Measurements from ENCODE around the gene ACTL8. TPM values are rescaled to one million over a fixed set of nuclear protein-coding genes. Genes with fewer than 3 reads are reported as not detected.

Gene ACTL8
- total RNA-seq, 1 experiment from 2014 or later, result not detected

DNA sequence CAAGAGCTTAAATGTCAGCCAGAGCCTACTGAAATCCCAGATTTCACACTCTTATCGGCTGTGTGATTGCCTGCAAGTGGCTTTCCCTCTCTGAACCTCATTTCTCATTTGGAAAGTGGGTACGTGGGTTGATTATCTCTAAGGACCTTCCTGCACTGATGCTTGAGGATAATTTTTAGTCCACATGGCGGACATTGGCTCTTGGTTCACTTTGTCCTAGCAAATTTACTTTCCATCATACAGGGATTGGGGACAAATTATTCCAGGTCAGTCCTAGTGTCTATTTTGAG lies 111.6 kb downstream of the ACTL8 start:
- CTCF ChIA-PET, result no interaction called here
- intact Hi-C loops (cut with micrococcal nuclease; ENCODE audit: unreplicated experiment), result no loop called here
- no peak overlapping the region for H3K4me3 Mint-ChIP-seq (ENCODE audit: low read depth, unreplicated experiment)
- H3K36me3 Mint-ChIP-seq (ENCODE audit: insufficient read depth, unreplicated experiment), result no peaks in the 10 kb centered on the region
- H3K27ac Mint-ChIP-seq (ENCODE audit: unreplicated experiment), result no peak overlapping the region
- no TSS peak for BruUV-seq (replicated peaks)
- no peak for TF ChIP-seq CTCF (IDR thresholded peaks at IDR 0.05; ENCODE audit: unreplicated experiment)
- DNase-seq, result no peak
- H3K27me3 Mint-ChIP-seq (ENCODE audit: unreplicated experiment), result peaks cover 43% of the 10 kb centered on the region
- H3K9me3 Mint-ChIP-seq (ENCODE audit: low read depth, unreplicated experiment), result no peaks in the 10 kb centered on the region
- no peaks in the 10 kb centered on the region for H3K4me1 Mint-ChIP-seq (ENCODE audit: low read depth, unreplicated experiment)

DNA sequence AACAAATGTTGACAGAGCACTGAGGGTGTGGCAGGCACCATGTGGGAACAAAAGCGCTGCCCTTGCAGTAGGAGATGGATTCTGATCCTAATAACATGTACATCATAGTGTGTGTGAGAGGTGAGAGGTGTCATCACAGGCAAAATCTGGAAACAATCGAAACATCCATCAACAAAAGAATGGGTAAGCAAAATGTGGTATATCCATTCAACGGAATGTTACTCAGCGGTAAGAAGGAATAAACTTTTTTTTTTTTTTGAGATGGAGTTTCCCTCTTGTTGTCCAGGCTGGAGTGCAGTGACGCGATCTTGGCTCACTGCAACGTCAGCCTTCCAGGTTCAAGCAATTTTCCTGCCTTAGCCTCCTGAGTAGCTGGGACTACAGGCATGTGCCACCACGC lies 112.3 kb downstream of the ACTL8 start:
- Mint-ChIP-seq H3K27ac (ENCODE audit: unreplicated experiment) (no peak overlapping the region), H3K36me3 (ENCODE audit: insufficient read depth, unreplicated experiment) (no peaks in the 10 kb centered on the region), H3K27me3 (ENCODE audit: unreplicated experiment) (peaks cover 43% of the 10 kb centered on the region), H3K4me1 (ENCODE audit: low read depth, unreplicated experiment) (no peaks in the 10 kb centered on the region), H3K4me3 (ENCODE audit: low read depth, unreplicated experiment) (no peak overlapping the region), H3K9me3 (ENCODE audit: low read depth, unreplicated experiment) (no peaks in the 10 kb centered on the region)
- intact Hi-C loops (cut with micrococcal nuclease; ENCODE audit: unreplicated experiment), result no loop called here
- DNase-seq, result no peak
- CTCF ChIA-PET, result no interaction called here
- TF ChIP-seq CTCF (IDR thresholded peaks at IDR 0.05; ENCODE audit: unreplicated experiment), result no peak
- no TSS peak for BruUV-seq (replicated peaks)

DNA sequence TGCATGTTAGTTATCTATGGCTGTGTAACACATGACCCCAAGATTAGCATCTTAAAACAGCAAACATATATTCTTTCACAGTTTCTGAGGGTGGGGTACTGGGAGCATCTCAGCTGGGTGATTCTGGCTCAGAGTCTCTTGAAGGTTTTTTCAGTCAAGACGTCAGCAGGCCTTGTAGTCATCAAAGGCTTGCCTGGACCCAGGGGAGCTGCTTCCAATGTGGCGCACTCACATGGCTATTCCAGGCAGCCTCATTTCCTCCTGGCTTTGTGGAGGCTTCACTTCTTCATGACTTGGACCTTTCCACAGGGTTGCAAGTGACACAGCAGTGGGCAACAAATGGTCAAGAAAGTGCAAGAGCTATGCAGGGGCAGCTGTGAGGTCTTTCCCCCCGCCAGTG lies 114.7 kb downstream of the ACTL8 start:
- intact Hi-C loops (cut with micrococcal nuclease; ENCODE audit: unreplicated experiment), result no loop called here
- H3K4me1 Mint-ChIP-seq (ENCODE audit: low read depth, unreplicated experiment), result no peaks in the 10 kb centered on the region
- no peak overlapping the region for H3K4me3 Mint-ChIP-seq (ENCODE audit: low read depth, unreplicated experiment)
- H3K27me3 Mint-ChIP-seq (ENCODE audit: unreplicated experiment), result peaks cover 31% of the 10 kb centered on the region
- H3K9me3 Mint-ChIP-seq (ENCODE audit: low read depth, unreplicated experiment), result no peaks in the 10 kb centered on the region
- CTCF ChIA-PET, result no interaction called here
- no TSS peak for BruUV-seq (replicated peaks)
- no peak for TF ChIP-seq CTCF (IDR thresholded peaks at IDR 0.05; ENCODE audit: unreplicated experiment)
- no peak for DNase-seq
- H3K36me3 Mint-ChIP-seq (ENCODE audit: insufficient read depth, unreplicated experiment), result no peaks in the 10 kb centered on the region
- H3K27ac Mint-ChIP-seq (ENCODE audit: unreplicated experiment), result no peak overlapping the region

GRCh38 chr1:17870679-17871078 lies 115.5 kb downstream of the ACTL8 start:
- H3K27me3 Mint-ChIP-seq (ENCODE audit: unreplicated experiment), result peaks cover 31% of the 10 kb centered on the region
- H3K9me3 Mint-ChIP-seq (ENCODE audit: low read depth, unreplicated experiment), result no peaks in the 10 kb centered on the region
- CTCF ChIA-PET, result no interaction called here
- no peaks in the 10 kb centered on the region for H3K36me3 Mint-ChIP-seq (ENCODE audit: insufficient read depth, unreplicated experiment)
- no peak for DNase-seq
- H3K4me1 Mint-ChIP-seq (ENCODE audit: low read depth, unreplicated experiment), result no peaks in the 10 kb centered on the region
- BruUV-seq (replicated peaks), result no TSS peak
- no peak overlapping the region for H3K4me3 Mint-ChIP-seq (ENCODE audit: low read depth, unreplicated experiment)
- intact Hi-C loops (cut with micrococcal nuclease; ENCODE audit: unreplicated experiment), result no loop called here
- no peak for TF ChIP-seq CTCF (IDR thresholded peaks at IDR 0.05; ENCODE audit: unreplicated experiment)
- H3K27ac Mint-ChIP-seq (ENCODE audit: unreplicated experiment), result no peak overlapping the region
